HEK293 (cell line): ENCODE data around the gene GJC2.

Source experiments
- CTCF ChIA-PET: fragments of 350-600 bp; formaldehyde crosslinking; extraction: SDS; loops from one replicate; lab custom pipeline; 2021; ENCODE audit warnings: antibody characterized with exemption; lab: Yijun Ruan, JAX
- POLR2A ChIA-PET: fragments of 300-600 bp; formaldehyde crosslinking; extraction: SDS; loops from one replicate; lab custom pipeline; 2020; ENCODE audit warnings: antibody characterized with exemption, inconsistent platforms; lab: Yijun Ruan, JAX
- H3K27ac ChIP-seq: fragments of 200-500 bp; sonication (Bioruptor generic); 2 replicates; pipeline ENCODE4 v1.5.1; 2014; ENCODE audit warnings: low read depth, low read length, control low read depth, inconsistent platforms; ENCODE audit errors: extremely low read depth
- H3K36me3 ChIP-seq, 2 experiments: fragments of 200-500 bp in 1 of 2; sonication (Bioruptor generic) in 1 of 2; 1 replicate in 1 of 2; 2 replicates in 1 of 2; pipeline ENCODE4 v1.5.1; 2014 to 2017; ENCODE audit warnings: inconsistent platforms in 2 of 2, low read length in 2 of 2; ENCODE audit not compliant: control insufficient read depth in 2 of 2, insufficient read depth in 1 of 2
- H3K4me1 ChIP-seq: fragments of 200-500 bp; sonication (Bioruptor generic); 2 replicates; pipeline ENCODE4 v1.5.1; 2014; ENCODE audit warnings: mild to moderate bottlenecking, low read length, inconsistent platforms; ENCODE audit not compliant: control insufficient read depth, insufficient read depth
- H3K4me3 ChIP-seq: 2 replicates; pipeline ENCODE4 v1.5.1; 2011; ENCODE audit warnings: low read depth, mild to moderate bottlenecking, control low read depth, low read length, moderate library complexity
- H3K9me3 ChIP-seq: fragments of 200-500 bp; sonication (Bioruptor generic); 2 replicates; pipeline ENCODE4 v1.5.1; 2014; ENCODE audit warnings: low read depth, low read length, inconsistent platforms; ENCODE audit not compliant: control insufficient read depth, insufficient read depth
- KLF8 ChIP-seq: fragments of 450-650 bp; formaldehyde crosslinking; IDR thresholded peaks from 2 replicates; pipeline ENCODE4 v1.5.1; 2016; ENCODE audit warnings: missing biosample characterization, missing genetic modification characterization
- PRDM1 ChIP-seq: fragments of 450-650 bp; formaldehyde crosslinking; IDR thresholded peaks from 2 replicates; pipeline ENCODE4; 2016; ENCODE audit warnings: missing biosample characterization, missing genetic modification characterization
- SETDB1 ChIP-seq: IDR thresholded peaks from one replicate; pipeline ENCODE4 v1.6.1; 2017; ENCODE audit warnings: mild to moderate bottlenecking, low read length, moderate library complexity, mixed read lengths; ENCODE audit not compliant: insufficient read length
- SP7 ChIP-seq: fragments of 450-650 bp; formaldehyde crosslinking; IDR thresholded peaks from 2 replicates; pipeline ENCODE4 v1.5.1; 2016; ENCODE audit warnings: missing biosample characterization, missing genetic modification characterization
- TSHZ1 ChIP-seq: fragments of 450-650 bp; formaldehyde crosslinking; IDR thresholded peaks from 2 replicates; pipeline ENCODE4 v1.5.1; 2016; ENCODE audit warnings: missing biosample characterization, missing genetic modification characterization, borderline replicate concordance
- YY1 ChIP-seq: fragments of 450-650 bp; formaldehyde crosslinking; IDR thresholded peaks from 2 replicates; pipeline ENCODE4 v1.5.1; 2018; ENCODE audit warnings: missing biosample characterization, missing genetic modification characterization
- ZBTB20 ChIP-seq: fragments of 450-650 bp; formaldehyde crosslinking; IDR thresholded peaks from 2 replicates; pipeline ENCODE4 v1.5.1; 2016; ENCODE audit warnings: missing biosample characterization, missing genetic modification characterization
- ZFP37 ChIP-seq: fragments of 450-650 bp; formaldehyde crosslinking; IDR thresholded peaks from 2 replicates; pipeline ENCODE4 v1.5.1; 2016; ENCODE audit warnings: missing biosample characterization, missing genetic modification characterization
- ZNF133 ChIP-seq: fragments of 450-650 bp; formaldehyde crosslinking; IDR thresholded peaks from 2 replicates; pipeline ENCODE4 v1.5.1; 2016; ENCODE audit warnings: missing biosample characterization, missing genetic modification characterization
- ZNF202 ChIP-seq: fragments of 450-650 bp; formaldehyde crosslinking; IDR thresholded peaks from 2 replicates; pipeline ENCODE4 v1.5.1; 2016; ENCODE audit warnings: missing biosample characterization, missing genetic modification characterization, borderline replicate concordance
- ZNF214 ChIP-seq: fragments of 450-650 bp; formaldehyde crosslinking; IDR thresholded peaks from 2 replicates; pipeline ENCODE4 v1.5.1; 2017; ENCODE audit warnings: missing biosample characterization, mild to moderate bottlenecking, missing genetic modification characterization, borderline replicate concordance
- ZNF248 ChIP-seq: fragments of 450-650 bp; formaldehyde crosslinking; IDR thresholded peaks from 2 replicates; pipeline ENCODE4 v1.5.1; 2017; ENCODE audit warnings: missing biosample characterization, missing genetic modification characterization
- ZNF354C ChIP-seq: fragments of 450-650 bp; formaldehyde crosslinking; IDR thresholded peaks from 2 replicates; pipeline ENCODE4 v1.5.1; 2016; ENCODE audit warnings: missing biosample characterization, missing genetic modification characterization, low read depth, borderline replicate concordance
- ZNF433 ChIP-seq: fragments of 450-650 bp; formaldehyde crosslinking; IDR thresholded peaks from 2 replicates; pipeline ENCODE4 v1.5.1; 2016; ENCODE audit warnings: missing biosample characterization, missing genetic modification characterization, low read depth
- ZNF510 ChIP-seq: fragments of 450-650 bp; formaldehyde crosslinking; IDR thresholded peaks from 2 replicates; pipeline ENCODE4 v1.5.1; 2018; ENCODE audit warnings: mild to moderate bottlenecking, missing genetic modification characterization, missing biosample characterization; ENCODE audit not compliant: insufficient replicate concordance
- ZNF518A ChIP-seq: fragments of 450-650 bp; formaldehyde crosslinking; conservative IDR thresholded peaks from 2 replicates; pipeline ENCODE4 v1.5.1; 2016; ENCODE audit warnings: low read depth, missing biosample characterization, missing genetic modification characterization
- ZNF529 ChIP-seq: fragments of 450-650 bp; formaldehyde crosslinking; IDR thresholded peaks from 2 replicates; pipeline ENCODE4 v1.5.1; 2017; ENCODE audit warnings: missing genetic modification characterization, missing biosample characterization; ENCODE audit not compliant: insufficient replicate concordance
- ZNF548 ChIP-seq: fragments of 450-650 bp; formaldehyde crosslinking; IDR thresholded peaks from 2 replicates; pipeline ENCODE4 v1.5.1; 2016; ENCODE audit warnings: missing biosample characterization, missing genetic modification characterization
- ZNF549 ChIP-seq: fragments of 450-650 bp; IDR thresholded peaks from 2 replicates; pipeline ENCODE4 v1.5.1; 2018; ENCODE audit warnings: missing biosample characterization, missing genetic modification characterization, mild to moderate bottlenecking, inconsistent platforms, moderate library complexity
- ZNF558 ChIP-seq: fragments of 450-650 bp; formaldehyde crosslinking; IDR thresholded peaks from 2 replicates; pipeline ENCODE4 v1.5.1; 2016; ENCODE audit warnings: missing biosample characterization, missing genetic modification characterization
- ZNF560 ChIP-seq: fragments of 450-650 bp; formaldehyde crosslinking; IDR thresholded peaks from 2 replicates; pipeline ENCODE4 v1.5.1; 2017; ENCODE audit warnings: missing biosample characterization, missing genetic modification characterization, borderline replicate concordance
- ZNF610 ChIP-seq: fragments of 450-650 bp; formaldehyde crosslinking; IDR thresholded peaks from 2 replicates; pipeline ENCODE4 v1.5.1; 2016; ENCODE audit warnings: missing biosample characterization, missing genetic modification characterization, borderline replicate concordance
- ZNF626 ChIP-seq: fragments of 450-650 bp; sonication (Bioruptor Pico); formaldehyde crosslinking; IDR thresholded peaks from 2 replicates; pipeline ENCODE4 v1.5.1; 2018; ENCODE audit warnings: missing biosample characterization, missing genetic modification characterization, inconsistent platforms
- ZNF629 ChIP-seq: fragments of 450-650 bp; formaldehyde crosslinking; IDR thresholded peaks from 2 replicates; pipeline ENCODE4 v1.5.1; 2017; ENCODE audit warnings: missing biosample characterization, missing genetic modification characterization
- ZNF677 ChIP-seq: fragments of 450-650 bp; IDR thresholded peaks from 2 replicates; pipeline ENCODE4 v1.5.0; 2018; ENCODE audit warnings: missing biosample characterization, mild to moderate bottlenecking, missing genetic modification characterization, moderate library complexity
- ZXDB ChIP-seq: fragments of 450-650 bp; formaldehyde crosslinking; IDR thresholded peaks from 2 replicates; pipeline ENCODE4 v1.5.1; 2016; ENCODE audit warnings: missing biosample characterization, missing genetic modification characterization
- TF ChIP-seq, protein P1 (sequence below): fragments of 450-650 bp; formaldehyde crosslinking; IDR thresholded peaks from 2 replicates; pipeline ENCODE4 v1.5.1; 2016; ENCODE audit warnings: missing biosample characterization, missing genetic modification characterization

The GJC2 gene

GRCh38 chr1:228118040-228118439, 31.7 kb upstream of the GJC2 start:
- Histone ChIP-seq H3K9me3 (no peaks in the 10 kb centered on the region), H3K4me3 (no peak overlapping the region), H3K27ac (no peak overlapping the region), H3K36me3 (no peaks in the 10 kb centered on the region), H3K4me1 (no peaks in the 10 kb centered on the region)
- CTCF ChIA-PET, result interaction anchor here (0.7 to 1.9 kb wide), 4 partner anchors 8 to 119 kb away, joined by 3 to 7 read pairs (median 5); no protein-coding TSS in a partner anchor
- POLR2A ChIA-PET, result no interaction called here
- TF ChIP-seq YY1 (tag by site-specific recombination), result 0 out of 2 replicates have a peak, but pooled peaks have one; percentile 24
- peak; percentile 82 for TF ChIP-seq ZNF549 (tag by site-specific recombination)
- TF ChIP-seq ZNF433 (tag by site-specific recombination), result no peak
- peak; percentile 31; the same call in 1 of the 2 replicates for TF ChIP-seq ZNF629
- 0 out of 2 replicates have a peak, but pooled peaks have one; percentile 7 for TF ChIP-seq TSHZ1 (tag by site-specific recombination)
- TF ChIP-seq ZNF202 (tag by site-specific recombination), result no peak
- peak; percentile 84 for TF ChIP-seq ZNF510 (tag by site-specific recombination)
- peak; percentile 81 for TF ChIP-seq ZNF610 (tag by site-specific recombination)
- TF ChIP-seq ZXDB, result peak; percentile 48; the same call in 1 of the 2 replicates
- TF ChIP-seq ZNF518A, result peak; percentile 73
- no peak for TF ChIP-seq ZNF248
- peak; percentile 86 for TF ChIP-seq PRDM1 (tag by site-specific recombination)
- 0 out of 2 replicates have a peak, but pooled peaks have one; percentile 30 for TF ChIP-seq ZNF548 (tag by site-specific recombination)
- TF ChIP-seq ZNF677 (tag by site-specific recombination), result peak; percentile 59; the same call in 1 of the 2 replicates
- peak; percentile 97 for TF ChIP-seq ZNF626
- peak; percentile 100 for TF ChIP-seq SETDB1
- peak; percentile 81 for TF ChIP-seq ZNF529
- TF ChIP-seq ZNF133 (tag by site-specific recombination), result no peak
- no peak for TF ChIP-seq ZBTB20 (tag by site-specific recombination)
- TF ChIP-seq, protein P1, sequence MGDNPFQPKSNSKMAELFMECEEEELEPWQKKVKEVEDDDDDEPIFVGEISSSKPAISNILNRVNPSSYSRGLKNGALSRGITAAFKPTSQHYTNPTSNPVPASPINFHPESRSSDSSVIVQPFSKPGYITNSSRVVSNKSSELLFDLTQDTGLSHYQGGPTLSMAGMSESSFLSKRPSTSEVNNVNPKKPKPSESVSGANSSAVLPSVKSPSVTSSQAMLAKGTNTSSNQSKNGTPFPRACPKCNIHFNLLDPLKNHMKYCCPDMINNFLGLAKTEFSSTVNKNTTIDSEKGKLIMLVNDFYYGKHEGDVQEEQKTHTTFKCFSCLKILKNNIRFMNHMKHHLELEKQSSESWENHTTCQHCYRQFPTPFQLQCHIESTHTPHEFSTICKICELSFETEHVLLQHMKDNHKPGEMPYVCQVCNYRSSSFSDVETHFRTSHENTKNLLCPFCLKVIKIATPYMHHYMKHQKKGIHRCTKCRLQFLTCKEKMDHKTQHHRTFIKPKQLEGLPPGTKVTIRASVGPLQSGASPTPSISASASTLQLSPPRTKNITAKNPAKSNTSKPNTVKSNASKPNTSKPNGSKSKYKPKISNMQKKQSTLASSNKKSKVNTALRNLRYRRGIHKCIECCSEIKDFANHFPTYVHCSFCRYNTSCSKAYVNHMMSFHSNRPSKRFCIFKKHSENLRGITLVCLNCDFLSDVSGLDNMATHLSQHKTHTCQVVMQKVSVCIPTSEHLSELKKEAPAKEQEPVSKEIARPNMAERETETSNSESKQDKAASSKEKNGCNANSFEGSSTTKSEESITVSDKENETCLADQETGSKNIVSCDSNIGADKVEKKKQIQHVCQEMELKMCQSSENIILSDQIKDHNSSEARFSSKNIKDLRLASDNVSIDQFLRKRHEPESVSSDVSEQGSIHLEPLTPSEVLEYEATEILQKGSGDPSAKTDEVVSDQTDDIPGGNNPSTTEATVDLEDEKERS (tag by site-specific recombination), result peak; percentile 97
- no peak for TF ChIP-seq ZNF354C
- TF ChIP-seq ZNF558 (tag by site-specific recombination), result peak; percentile 60; the same call in 1 of the 2 replicates
- peak; percentile 56; the same call in 1 of the 2 replicates for TF ChIP-seq SP7 (tag by site-specific recombination)
- TF ChIP-seq ZNF560 (tag by site-specific recombination), result no peak
- peak; percentile 49; the same call in 1 of the 2 replicates for TF ChIP-seq ZNF214
- TF ChIP-seq ZFP37 (tag by site-specific recombination), result 0 out of 2 replicates have a peak, but pooled peaks have one; percentile 33
- peak; percentile 23; the same call in 1 of the 2 replicates for TF ChIP-seq KLF8
